ENCODE measurements around the gene DIP2C. TPM values are rescaled to one million over a fixed set of nuclear protein-coding genes. Genes with fewer than 3 reads are reported as not detected.

Gene DIP2C
- total RNA-seq, 1 donor from 2014 or later = 18.4 TPM

DNA sequence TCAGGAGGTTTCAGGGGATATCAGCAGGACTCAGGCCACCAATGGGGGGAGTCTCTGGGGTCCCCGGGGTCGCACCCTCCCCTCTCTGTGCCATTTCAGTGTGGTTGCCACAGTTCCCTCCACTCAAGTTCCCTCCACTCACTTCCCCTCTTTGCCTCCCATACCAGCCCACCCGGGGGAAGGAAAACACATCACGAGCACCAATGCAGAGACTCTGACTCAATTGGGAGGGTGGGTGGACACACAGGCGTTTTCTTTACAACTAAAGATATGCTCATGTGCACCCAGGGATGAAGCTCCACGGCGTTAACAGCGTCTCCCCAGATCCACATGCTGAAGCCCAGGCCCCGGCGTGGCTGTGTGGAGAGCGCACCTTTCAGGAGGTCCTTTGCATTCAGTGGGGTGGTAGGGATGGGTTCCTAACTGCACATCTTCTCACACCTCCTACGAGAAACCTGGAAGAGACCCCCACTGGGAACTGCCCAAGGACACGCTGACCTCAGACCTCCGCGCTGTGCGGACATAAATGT is 300.1 kb downstream of the DIP2C start:
- intact Hi-C loops (cut with DNase I) = no loop called here
- Histone ChIP-seq H3K9me3 (no peaks in the 10 kb centered on the region), H3K27me3 (no peaks in the 10 kb centered on the region), H3K4me3 (no peak overlapping the region), H3K27ac (no peak overlapping the region), H3K4me1 (no peaks in the 10 kb centered on the region), H3K36me3 (peaks cover 0 to 25% of the 10 kb centered on the region in 2 donors)
- no peak for DNase-seq (ENCODE audit: extremely low spot score in 2 of 2)
- TF ChIP-seq POLR2A (IDR thresholded peaks at IDR 0.05) = no peak
- no peak for TF ChIP-seq POLR2AphosphoS5 (IDR thresholded peaks at IDR 0.05; ENCODE audit: insufficient read depth in 1 of 2, low read depth in 1 of 2)
- no peak for TF ChIP-seq CTCF (IDR thresholded peaks at IDR 0.05)

DNA sequence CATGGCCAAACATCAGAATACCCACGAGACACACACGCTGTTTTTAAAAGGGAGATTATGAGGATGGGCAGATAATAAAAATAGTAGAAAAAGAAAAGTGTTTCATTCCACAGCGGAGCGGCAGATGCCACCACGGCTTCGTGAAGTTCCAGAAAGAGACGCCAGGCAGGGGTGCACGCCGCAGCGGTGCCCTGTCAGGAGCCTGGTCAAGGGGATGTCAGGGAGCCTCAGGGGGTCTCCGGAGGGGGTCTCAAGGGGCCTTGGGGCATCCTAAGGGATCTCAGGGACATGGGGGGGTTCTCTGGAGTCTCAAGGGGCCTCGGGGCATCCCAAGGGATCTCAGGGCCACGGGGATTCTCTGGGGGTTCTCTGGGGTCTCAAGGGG is 300.8 kb downstream of the DIP2C start:
- Histone ChIP-seq H3K4me1 (no peaks in the 10 kb centered on the region), H3K27me3 (no peaks in the 10 kb centered on the region), H3K4me3 (no peak overlapping the region), H3K27ac (no peak overlapping the region), H3K9me3 (no peaks in the 10 kb centered on the region), H3K36me3 (peaks cover 0 to 27% of the 10 kb centered on the region in 2 donors)
- no peak for TF ChIP-seq CTCF (IDR thresholded peaks at IDR 0.05)
- no peak for TF ChIP-seq POLR2A (IDR thresholded peaks at IDR 0.05)
- TF ChIP-seq POLR2AphosphoS5 (IDR thresholded peaks at IDR 0.05; ENCODE audit: insufficient read depth in 1 of 2, low read depth in 1 of 2) = no peak
- intact Hi-C loops (cut with DNase I) = no loop called here
- DNase-seq (ENCODE audit: extremely low spot score in 2 of 2) = no peak

DNA sequence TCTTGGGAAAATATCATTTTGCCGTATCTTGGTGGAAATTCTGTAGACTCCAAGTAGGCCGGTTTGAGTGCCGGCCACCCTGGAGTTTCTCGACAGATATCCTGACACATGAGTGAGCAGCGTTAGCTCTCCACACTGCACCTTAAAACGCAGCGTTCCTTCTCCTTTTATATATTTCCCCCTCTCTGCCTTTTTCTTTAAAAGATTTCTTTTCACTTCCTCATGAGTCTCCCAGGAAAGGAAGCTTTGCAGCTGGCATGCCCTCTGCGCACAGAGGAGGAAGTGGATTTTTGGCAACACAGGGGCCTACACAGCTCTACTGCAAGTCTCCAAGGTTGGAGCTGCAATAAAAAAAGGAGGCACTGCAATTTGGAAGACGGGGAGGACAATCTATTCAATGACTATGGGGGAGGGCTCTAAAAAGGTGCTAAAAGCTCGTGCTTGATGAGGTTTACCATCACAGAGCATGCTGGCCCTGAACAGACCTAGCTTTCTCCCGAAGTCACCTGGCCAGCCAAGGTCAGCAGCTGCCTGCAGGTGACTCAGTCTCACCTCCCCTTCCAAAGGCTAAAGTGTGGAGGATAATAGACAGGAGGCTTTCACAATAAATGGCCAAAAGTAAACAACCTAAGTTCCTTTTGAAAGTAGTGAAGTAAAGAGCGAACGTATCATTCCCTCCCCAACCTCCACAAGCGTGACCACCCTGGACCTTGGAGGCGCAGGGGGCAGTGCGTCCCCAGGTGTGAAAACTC is 301.4 kb downstream of the DIP2C start:
- no peaks in the 10 kb centered on the region for H3K4me1 ChIP-seq
- no peak for DNase-seq (ENCODE audit: extremely low spot score in 2 of 2)
- no peaks in the 10 kb centered on the region for H3K27me3 ChIP-seq
- intact Hi-C loops (cut with DNase I) = no loop called here
- TF ChIP-seq POLR2AphosphoS5 (IDR thresholded peaks at IDR 0.05; ENCODE audit: insufficient read depth in 1 of 2, low read depth in 1 of 2) (no peak), CTCF (IDR thresholded peaks at IDR 0.05) (no peak), POLR2A (IDR thresholded peaks at IDR 0.05) (no peak)
- no peaks in the 10 kb centered on the region for H3K9me3 ChIP-seq
- H3K27ac ChIP-seq = no peak overlapping the region
- H3K4me3 ChIP-seq = no peak overlapping the region
- peaks cover 0 to 27% of the 10 kb centered on the region in 2 donors for H3K36me3 ChIP-seq

DNA sequence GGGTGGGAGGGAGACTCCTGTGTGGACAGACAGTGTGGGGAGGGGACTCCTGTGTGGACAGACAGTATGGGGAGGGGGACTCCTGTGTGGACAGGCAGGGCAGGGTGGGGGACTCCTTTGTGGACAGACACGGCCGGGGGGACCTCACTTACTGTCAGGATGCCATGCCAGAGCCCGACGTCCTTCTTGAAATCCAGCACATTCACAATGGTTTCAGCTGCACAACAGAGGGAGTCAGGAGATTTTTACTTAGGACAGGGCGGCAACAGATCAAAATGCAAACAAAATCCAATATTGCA is 301.9 kb downstream of the DIP2C start:
- H3K4me1 ChIP-seq = no peaks in the 10 kb centered on the region
- no peak overlapping the region for H3K4me3 ChIP-seq
- no peaks in the 10 kb centered on the region for H3K27me3 ChIP-seq
- DNase-seq (ENCODE audit: extremely low spot score in 2 of 2) = no peak
- no peak overlapping the region for H3K27ac ChIP-seq
- intact Hi-C loops (cut with DNase I) = no loop called here
- H3K9me3 ChIP-seq = no peaks in the 10 kb centered on the region
- H3K36me3 ChIP-seq = peaks cover 0 to 27% of the 10 kb centered on the region in 2 donors
- no peak for TF ChIP-seq POLR2A (IDR thresholded peaks at IDR 0.05)
- TF ChIP-seq CTCF (IDR thresholded peaks at IDR 0.05) = no peak
- TF ChIP-seq POLR2AphosphoS5 (IDR thresholded peaks at IDR 0.05; ENCODE audit: insufficient read depth in 1 of 2, low read depth in 1 of 2) = no peak
